Measurements from ENCODE around the gene IGFALS.

IGFALS gene

DNA sequence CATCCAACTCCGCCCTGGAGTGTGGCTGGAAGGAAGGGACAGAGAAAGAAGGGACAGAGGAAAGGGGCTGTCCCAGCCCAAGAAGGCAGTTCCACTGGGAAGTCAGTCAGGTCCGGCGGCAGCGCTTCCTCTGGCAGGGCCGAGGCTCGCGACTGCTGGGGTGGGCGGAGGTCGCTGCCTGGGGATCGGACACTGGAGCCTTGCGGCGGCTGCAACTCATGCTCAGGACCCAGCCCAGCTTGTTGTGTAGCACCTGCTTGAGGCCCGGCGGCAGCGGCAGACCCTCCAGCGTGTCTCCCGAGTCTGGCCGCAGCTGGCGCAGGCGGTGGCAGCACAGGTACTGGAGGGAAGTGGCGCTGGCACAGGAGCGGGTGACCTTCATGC is 16.5 kb downstream of the IGFALS start:
- no peak for DNase-seq (ENCODE audit: low read depth in 2 of 2)

DNA sequence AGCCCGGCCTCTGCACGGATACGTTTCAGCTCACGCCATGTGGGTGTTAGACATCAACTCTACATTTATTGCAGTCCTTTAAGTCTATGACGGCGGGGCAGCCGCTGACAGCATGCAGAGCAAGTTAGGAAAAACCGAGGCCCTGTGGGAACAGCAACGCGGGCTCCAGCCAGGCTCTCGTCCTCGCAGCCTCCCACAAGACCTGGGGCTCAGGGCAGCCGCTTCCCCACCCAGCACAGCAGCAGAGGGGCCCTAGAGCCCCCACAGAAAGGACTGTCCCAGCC is 16.9 kb downstream of the IGFALS start:
- no peak for DNase-seq (ENCODE audit: low read depth in 2 of 2)

DNA sequence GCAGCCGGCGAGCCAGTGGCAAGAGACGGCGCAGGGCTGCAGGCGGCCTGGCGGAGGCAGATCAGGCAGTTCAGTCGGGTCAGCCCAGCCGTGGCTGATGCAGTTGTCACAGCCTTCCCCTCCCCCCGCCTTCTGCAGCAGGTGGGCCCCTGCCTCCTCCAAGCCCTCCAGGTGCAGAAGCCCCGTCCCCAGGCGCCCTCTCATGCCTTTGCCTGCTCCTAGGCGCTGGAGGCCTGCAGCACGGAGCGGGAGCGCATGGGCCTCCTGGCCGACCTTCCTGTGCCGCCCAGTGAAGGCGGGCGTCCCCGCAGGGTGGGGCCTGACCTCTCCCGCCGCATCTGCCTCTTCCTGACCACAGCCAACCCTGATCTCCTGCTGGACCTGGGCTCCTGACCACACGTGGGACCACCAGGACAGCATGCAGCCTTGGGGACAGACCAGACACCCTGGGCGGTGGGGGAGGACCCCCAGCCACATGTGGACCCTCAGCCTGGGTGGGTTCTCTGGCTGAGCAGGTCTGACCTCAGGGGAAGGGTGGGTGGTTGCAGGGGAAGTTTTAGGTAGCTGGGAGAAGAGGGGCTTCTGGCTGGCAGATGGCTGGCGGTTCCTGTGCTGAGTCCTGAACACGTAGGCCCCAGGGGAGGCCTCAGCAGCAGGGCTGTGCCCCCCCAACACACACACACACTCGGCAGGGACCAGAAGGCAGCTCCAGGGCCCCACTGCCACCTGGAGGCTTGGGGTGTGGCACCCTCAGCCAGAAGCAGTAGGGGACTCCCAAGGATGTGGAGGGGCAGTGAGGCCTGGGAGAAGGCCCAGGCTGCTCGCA is 17.4 kb downstream of the IGFALS start:
- no peak for DNase-seq (ENCODE audit: low read depth in 2 of 2)

DNA sequence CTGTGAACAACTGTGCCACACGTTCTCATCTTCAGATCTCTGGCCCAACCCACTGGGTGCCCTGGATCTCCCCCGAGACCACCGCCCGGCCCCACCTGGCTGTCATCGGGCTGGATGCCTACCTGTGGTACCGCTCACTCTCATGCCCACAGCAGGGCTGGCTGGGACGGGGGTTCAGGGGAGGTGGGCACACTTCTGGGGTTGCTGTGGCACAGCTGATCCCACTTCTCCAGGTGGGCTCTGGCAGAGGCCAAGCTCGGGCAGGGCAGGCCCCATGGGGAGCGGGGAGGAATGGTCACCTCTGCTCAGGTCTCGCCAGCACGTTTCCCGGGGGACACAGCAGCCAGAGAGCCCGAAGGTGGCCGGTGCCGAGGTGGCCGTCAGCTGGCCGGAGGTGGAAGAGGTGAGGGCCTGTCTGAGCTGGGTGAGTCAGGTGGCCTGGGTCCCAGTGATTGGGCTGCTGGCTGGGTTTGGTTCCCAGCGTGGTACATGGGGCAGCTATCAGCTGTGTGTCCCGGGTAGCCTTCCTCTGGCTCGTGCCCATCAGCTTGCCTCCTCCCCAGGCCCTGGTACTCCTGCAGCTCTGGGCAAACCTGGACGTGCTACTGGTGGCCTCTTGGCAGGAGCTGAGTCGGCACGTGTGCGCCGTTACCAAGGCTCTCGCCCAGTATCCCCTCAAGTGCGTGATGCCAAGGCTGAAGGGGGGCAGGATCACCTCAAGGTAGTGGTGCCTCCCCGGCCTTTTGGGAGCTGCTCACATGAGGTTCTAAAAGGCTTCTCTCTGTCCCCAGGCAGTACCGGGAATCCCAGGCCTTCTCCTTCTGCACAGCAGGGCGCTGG is 18.3 kb downstream of the IGFALS start:
- no peak for DNase-seq (ENCODE audit: low read depth in 2 of 2)

DNA sequence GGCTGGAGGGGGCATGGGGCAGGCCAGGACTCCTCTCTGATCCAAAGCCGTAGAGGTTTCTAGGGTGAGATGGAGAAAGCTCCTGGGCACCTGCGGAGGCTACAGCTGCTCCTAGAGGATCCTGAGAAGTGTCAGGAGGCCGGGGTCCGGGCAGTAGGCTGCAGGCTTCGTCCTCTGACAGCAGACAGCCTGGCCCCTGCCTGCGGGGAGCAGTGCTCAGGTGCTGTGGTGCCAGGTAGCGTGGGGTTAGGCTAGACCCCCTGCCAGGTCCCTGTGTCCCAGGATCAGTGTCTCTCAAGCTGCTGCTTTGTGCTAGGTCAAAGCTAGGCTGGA is 19.1 kb downstream of the IGFALS start:
- DNase-seq (ENCODE audit: low read depth in 2 of 2): no peak

DNA sequence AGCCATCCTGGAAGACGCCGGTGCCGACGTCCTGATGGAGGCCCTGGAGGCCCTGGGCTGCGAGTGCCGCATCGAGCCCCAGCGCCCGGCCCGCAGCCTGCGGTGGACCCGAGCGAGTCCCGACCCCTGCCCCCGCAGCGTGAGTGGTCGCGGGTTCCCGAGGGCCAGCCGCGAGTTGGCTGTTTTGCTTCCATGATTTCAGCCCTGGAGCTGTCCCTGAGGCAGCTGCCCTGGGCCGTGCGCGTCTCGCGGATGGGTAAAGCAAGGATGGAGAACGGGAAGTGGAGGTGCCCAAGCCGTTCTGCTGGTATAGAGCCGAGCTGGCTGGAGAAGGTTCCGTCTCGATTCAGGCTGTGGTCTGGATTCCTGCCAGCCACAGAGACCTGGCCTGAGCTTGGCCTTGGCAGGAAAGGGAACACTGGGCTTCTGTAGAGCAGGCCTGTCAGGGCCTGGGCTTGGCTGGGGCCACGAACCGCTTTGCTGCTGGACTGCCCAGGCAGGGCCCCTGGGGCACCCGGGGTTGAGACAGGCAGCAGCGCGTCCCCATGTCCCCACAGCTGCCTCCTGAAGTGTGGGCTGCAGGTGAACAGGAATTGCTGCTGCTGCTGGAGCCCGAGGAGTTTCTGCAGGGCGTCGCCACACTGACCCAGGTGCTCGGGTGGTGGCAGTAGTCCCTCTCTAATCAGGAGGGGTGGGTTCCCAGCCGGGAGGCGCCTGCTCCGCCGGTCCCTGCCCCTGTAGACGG is 19.6 kb downstream of the IGFALS start:
- DNase-seq (ENCODE audit: low read depth in 2 of 2): no peak

DNA sequence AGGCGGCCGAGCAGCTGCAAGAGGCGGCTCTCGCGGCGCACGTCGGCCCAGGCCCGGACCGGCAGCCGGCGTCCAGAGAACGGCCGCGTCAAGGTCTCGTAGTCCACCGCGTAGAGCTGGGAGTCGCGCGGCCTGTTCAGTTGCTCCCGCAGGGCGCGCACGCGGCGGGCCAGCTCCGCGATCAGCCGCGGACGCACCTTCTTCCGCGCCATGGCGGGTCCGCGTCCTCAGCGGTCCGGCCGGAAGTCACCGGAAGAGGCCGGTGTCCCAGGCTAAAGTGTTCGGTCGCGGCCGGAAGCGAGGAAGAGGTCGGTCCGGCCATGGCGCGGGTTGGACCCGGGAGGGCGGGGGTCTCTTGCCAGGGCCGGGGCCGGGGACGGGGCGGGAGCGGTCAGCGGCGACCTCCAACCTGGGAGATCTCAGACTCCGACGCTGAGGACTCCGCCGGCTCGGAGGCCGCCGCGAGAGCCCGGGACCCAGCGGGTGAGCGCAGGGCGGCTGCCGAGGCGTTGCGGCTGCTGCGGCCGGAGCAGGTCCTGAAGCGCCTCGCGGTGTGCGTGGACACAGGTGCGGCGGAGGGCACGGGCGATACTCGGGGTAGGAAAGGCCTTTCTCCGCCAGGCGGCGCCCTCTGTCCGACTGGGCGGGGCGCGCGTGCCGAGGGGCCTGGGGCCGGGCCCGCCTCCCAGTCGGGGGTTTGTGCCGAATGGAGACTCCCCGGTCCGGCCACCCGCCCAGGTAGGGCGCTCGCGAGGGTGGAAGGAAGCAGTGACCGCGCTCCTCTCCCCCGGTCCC is 20.4 kb downstream of the IGFALS start, which contains the start of gene MRPS34:
TSS of gene MRPS34 (minus strand) at position 227 of the 795 bp plus-strand sequence. CDS start at position 212, 15 bp downstream.
- DNase-seq (ENCODE audit: low read depth in 2 of 2): peak; percentile 54 to 67

DNA sequence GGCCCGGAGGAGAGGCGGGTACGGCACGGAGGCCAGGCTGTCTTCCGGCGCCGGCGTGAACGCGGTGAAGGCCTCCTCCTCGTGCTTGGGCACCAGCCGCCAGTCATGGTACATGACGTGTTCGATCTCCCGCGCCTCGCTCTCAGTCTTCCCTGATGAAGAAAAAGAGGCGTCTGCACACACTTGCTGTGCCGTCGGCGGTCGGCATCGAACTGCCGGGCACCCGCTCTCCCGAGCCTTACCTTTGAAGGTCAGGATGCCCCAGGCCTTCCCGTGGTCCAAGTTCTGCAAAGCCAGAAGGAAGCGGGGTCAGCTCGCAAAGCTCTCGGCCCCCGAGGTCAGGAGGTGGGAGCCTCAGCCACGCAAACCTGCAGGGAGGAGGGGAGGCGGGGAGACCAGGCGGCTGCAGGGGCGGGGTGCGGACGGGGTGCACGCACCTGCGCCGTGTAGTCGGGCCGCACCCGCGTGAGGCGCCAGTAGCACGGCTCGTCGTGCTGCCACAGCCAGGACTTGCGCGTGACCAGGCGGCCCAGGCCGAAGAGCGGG is 21.1 kb downstream of the IGFALS start, which contains the start of gene EME2:
TSS of gene EME2 (plus strand) at position 449 of the 546 bp plus-strand sequence. CDS start 418 bp downstream, outside the sequence.
- no peak for DNase-seq (ENCODE audit: low read depth in 2 of 2)

DNA sequence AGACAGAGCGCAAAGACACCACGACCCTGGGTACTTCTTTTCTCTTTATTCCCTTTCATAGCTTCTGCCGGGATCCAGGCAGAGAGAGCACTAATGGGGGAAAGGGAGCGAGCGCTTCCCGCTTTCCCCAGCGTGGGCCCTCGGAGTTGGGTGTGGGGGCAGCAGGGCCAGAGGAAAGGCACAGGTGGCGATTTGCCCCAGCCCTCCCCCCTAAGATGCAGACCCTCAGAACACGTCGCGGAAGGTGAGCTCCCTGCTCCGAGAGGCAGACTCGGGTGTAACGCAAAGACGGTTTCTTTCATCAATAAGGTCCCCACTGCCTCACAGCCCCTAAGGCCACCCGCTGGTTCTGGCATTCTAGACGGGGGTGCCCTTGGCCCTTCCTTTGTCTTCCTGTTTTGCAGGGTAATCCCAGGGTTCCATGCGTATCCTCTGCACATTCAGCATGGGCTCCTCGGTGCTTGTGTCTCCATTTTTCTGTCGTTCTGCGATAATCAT is 21.6 kb downstream of the IGFALS start:
- no peak for DNase-seq (ENCODE audit: low read depth in 2 of 2)

DNA sequence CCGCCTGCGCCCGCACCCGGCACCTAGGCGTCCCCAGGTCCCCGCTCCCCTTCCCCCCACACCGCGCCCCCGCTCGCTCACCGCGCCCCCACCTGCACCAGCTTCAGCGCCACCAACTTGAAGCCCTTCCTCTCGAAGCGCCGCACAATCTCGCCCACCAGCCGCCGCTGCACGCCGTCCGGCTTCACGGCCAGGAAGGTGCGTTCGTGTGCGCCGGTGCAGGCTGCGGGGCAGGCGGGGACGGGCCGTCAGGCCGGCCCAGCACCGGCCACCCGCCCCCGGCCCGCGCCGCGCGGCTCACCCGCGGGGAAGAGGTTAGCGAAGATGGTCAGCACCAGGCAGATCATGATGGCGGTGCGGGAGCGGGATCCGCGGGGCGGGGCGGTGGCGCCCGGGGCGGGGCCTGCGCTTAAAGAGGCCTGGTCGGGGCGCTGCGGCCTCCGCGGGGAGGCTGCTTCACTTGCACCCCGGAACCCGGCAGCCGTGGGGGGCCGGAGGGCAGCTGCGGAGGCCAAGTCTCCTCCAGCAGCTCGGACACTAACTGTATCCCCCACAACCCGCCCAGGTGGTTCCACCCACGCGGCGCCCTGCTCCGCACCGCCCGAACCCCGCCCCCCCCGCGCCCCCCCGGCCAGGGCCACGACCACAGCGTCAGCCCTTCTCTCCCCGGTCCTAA is 22.2 kb downstream of the IGFALS start, which contains the start of gene NME3:
TSS of gene NME3 (minus strand) at position 356 of the 676 bp plus-strand sequence. CDS start at position 347, 9 bp downstream.
- peak; percentile 44 to 53 for DNase-seq (ENCODE audit: low read depth in 2 of 2)

DNA sequence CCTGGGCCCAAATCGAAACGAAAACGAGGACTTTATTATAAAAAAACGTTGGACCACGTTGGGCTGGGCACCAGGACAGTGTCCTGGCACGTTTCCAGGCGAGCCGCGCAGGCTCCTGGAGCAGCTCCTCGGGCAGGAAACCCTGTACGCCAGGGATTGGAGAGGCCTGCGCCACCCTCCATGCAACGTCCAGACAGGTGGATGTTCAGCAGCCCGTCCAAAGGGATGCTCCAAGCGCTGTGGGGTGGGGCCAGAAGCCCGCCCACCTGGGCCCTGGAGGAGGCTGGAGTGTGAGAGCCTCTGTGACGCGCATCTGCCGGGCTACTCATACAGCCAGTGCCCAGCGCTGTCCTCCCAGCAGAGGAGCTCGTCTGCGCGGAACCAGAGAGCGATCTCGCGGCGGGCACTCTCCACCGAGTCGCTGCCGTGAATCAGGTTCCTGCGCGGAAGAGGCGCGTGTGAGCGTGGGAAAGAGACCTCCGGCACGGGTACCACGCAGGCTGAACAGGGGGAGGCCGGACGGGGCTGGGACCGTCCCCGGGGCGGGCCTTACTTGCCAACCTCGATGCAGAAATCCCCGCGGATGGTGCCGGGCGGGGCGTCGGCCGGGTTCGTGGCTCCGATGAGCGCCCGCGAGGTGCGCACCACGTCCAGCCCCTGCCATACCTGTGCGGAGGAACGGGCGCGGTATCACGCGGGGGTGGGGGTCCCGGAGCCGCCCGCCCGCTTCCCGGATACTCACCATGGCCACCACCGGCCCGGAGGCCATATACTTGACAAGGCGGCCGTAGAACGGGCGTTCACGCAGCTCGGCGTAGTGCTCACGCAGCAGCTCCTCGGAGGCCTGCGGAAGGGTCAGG is 22.9 kb downstream of the IGFALS start:
- peak in 1 of 2 donors; percentile 20 for DNase-seq (ENCODE audit: low read depth in 2 of 2)

DNA sequence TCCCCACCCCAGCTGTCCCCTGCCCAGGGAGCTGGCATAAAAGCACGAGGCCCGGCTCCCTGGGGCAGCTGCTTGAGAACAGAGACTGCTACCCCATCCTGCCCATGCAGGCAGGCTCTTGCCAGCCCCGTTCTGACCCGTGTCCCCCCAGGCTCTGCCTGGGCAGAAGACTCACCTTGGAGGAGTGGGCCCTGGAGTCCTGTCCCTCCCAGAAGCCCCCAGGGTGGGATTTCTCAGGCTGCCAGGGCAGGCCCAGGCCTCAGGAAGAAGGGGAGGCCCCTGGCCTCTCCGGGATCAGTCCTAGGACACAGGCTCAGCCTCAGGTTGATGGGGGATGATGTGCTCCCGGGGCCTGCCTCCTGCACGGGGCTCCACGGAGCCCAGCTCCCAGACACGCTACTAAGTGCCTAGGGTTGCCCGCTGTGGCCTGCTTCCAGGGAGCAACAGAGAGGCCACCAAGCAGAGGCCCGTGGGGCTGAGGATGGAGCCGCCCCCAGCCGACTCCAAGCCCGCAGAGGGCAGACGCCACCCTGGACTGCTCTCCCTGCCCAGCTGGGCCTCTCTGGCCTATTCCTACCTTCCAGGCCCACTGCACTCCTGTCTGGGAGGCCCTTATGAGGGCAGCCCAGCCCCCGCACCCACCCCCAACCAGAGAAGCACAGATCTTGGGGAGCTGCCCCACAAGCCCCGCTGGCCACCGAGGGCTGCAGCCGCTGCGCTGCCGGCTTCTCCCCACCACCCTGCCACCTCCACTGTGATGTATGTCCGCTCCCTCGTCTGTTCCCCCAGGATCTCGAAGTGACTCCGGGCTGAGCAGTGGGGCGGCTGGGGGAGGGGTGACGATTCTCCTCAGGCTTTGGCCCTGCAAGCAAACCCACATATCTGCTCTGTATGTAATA is 23.9 kb downstream of the IGFALS start:
- DNase-seq (ENCODE audit: low read depth in 2 of 2): no peak

DNA sequence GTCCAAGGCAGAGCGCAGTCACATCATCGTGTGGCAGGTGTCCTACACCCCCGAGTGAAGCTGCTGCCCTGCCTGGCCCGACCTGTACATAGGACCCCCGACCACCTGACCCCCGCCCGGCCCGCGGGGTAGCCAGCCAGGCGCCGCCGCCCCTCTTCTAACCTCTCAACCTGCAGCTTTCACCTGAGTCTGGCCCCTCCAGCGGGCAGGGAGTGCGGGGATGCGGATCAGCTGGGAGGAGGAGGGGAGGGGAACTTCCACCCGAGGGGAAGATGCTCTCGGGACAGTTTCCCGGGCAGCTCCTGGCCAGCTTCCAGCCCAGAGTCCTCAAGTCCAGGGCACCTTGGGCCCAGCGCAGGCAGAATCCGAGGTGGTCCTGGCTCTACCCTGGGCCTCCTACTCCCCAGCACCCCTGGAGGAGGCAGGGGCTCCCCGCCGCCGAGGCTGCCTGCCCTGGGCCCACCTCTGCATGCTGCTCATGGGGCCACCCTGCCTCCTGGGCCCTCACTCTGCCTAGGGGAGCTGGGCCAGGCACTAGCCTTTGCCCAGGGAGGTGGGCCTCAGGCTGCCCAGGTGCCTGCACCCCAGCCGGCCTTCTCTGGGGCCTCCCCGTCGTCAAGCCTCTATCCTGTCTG is 24.6 kb downstream of the IGFALS start:
- DNase-seq (ENCODE audit: low read depth in 2 of 2): no peak

DNA sequence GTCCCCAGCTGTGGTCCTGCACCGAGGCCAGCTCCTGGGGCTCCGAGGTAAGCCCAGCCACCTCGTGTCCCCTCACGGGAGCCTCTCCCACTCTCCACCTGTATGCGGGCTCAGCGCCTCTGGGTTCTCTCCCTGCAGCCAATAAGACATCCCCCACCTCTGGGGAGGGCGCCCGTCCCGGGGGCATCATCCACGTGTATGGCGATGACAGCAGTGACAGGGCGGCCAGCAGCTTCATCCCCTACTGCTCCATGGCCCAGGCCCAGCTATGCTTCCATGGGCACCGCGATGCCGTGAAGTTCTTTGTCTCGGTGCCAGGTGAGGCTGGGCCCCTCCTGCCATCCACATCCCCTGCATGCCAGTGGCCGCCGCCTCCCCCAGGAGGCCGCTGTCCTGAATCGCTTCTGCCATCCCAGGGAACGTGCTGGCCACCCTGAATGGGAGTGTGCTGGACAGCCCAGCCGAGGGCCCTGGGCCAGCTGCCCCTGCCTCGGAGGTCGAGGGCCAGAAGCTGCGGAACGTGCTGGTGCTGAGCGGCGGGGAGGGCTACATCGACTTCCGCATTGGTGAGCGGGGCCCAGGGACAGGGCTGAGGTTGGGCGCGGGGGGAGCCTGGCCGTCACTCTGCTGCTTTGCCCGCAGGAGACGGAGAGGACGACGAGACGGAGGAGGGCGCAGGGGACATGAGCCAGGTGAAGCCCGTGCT is 25.3 kb downstream of the IGFALS start:
- DNase-seq (ENCODE audit: low read depth in 2 of 2): no peak

DNA sequence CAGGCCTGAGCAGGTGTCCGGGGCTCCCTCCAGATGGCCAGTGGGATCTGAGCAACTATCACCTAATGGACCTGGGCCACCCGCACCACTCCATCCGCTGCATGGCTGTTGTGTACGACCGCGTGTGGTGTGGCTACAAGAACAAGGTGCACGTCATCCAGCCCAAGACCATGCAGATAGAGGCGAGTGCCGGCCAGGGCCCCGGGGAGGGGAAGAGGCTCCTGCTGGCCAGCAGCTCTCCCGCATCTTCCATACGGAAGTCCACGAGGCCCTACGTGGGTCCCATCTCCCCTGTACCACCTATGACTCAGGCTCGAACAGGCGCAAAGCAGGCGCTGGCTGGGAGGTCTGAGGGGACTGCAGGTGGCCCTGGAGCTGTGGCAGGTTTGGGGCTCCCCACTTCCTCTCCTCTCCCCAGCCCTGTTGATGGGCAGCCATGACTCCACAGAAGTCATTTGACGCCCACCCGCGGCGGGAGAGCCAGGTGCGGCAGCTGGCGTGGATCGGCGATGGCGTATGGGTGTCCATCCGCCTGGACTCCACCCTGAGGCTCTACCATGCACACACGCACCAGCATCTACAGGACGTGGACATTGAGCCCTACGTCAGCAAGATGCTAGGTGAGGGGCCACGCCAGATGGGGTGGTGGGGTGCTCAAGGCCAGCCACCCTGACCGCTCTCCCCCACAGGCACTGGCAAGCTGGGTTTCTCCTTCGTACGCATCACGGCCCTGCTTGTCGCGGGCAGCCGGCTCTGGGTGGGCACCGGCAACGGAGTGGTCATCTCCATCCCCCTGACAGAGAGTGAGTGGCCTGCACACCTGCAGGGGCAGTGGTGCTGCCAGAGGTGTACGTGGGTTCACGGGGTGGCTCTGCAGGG is 26.1 kb downstream of the IGFALS start:
- no peak for DNase-seq (ENCODE audit: low read depth in 2 of 2)

DNA sequence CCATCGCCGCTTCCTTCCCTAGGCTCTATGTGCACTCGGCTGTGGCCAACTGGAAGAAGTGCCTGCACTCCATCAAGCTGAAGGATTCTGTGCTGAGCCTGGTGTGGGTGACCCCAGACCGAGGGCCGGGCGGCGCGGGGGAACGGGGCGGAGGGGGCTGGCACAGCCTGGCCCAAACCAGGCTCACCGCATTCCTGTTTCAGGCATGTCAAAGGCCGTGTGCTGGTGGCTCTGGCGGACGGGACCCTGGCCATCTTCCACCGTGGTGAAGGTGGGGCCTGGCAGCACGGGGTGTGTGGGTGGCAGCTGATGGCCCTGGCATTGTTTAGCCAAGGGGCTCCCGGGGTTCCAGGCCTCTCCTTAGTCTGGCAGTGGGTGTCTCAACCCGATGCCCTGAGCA is 26.8 kb downstream of the IGFALS start:
- DNase-seq (ENCODE audit: low read depth in 2 of 2): no peak
